Transverse colon (tissue), 4 donors: ENCODE results near the gene OBSCN. TPM values are rescaled to one million over a fixed set of nuclear protein-coding genes. Genes with fewer than 3 reads are reported as not detected.

Experiments used
- DNase-seq: peaks from one replicate; pipeline ENCODE4 v3.0.0-alpha.2; 2019
- H3K27ac ChIP-seq, 4 donors: fragments of 200-600 bp; sonication (generic); 2 replicates each; pipeline ENCODE4 v1.5.1; 2016 to 2018; ENCODE audit warnings: inconsistent platforms in 4 of 4
- H3K27me3 ChIP-seq: fragments of 200-600 bp; sonication (generic); 2 replicates; pipeline ENCODE4 v1.5.1; 2017; ENCODE audit warnings: inconsistent platforms
- H3K36me3 ChIP-seq, 4 donors: fragments of 200-600 bp; sonication (generic); 2 replicates each; pipeline ENCODE4 v1.5.1; 2017 to 2019; ENCODE audit warnings: inconsistent platforms in 4 of 4
- H3K4me1 ChIP-seq, 4 donors: fragments of 200-600 bp; sonication (generic); 2 replicates each; pipeline ENCODE4 v1.5.1; 2017 to 2020; ENCODE audit warnings: inconsistent platforms in 4 of 4
- H3K4me3 ChIP-seq, 4 donors: fragments of 200-600 bp; sonication (generic); 1 replicate in 1 of 4; 2 replicates in 3 of 4; pipeline versions ENCODE4 v1.5.1 to v1.6.1; 2017 to 2019; ENCODE audit warnings: inconsistent platforms in 4 of 4
- H3K9me3 ChIP-seq, 2 donors: fragments of 200-600 bp; sonication (generic); 2 replicates each; pipeline ENCODE4 v1.5.1; 2017 to 2019; ENCODE audit warnings: inconsistent platforms in 2 of 2
- EP300 ChIP-seq: sonication (generic); formaldehyde crosslinking; IDR thresholded peaks from one replicate; pipeline ENCODE4 v1.6.1; 2017; ENCODE audit warnings: antibody characterized with exemption, low read depth
- POLR2A ChIP-seq: fragments of 450-650 bp; IDR thresholded peaks from one replicate; pipeline ENCODE4 v1.6.1; 2016; ENCODE audit warnings: antibody characterized with exemption, mild to moderate bottlenecking, moderate library complexity
- POLR2AphosphoS5 ChIP-seq, 3 donors: sonication (generic); formaldehyde crosslinking; IDR thresholded peaks; one replicate each; pipeline ENCODE4 v1.6.1; 2016; ENCODE audit warnings: antibody characterized with exemption in 3 of 3
- WGBS, 2 donors: methylation state at CpG; one replicate each; pipeline ENCODE4 v1.1.5; 2018; ENCODE audit warnings: low coverage in 1 of 2; 5-methylcytosine and 5-hydroxymethylcytosine counted together
- in situ Hi-C, 4 donors: fragments of 200-750 bp; cut with MboI; loops; one replicate each; pipeline versions ENCODE4 v1.15.0 to v1.15.1; 2017; ENCODE audit warnings: low sequenced_read_pairs in 3 of 4, low pct_ligation_motif_present in 1 of 4, low pct_unique_long_range_greater_than_20kb in 1 of 4
- intact Hi-C: fragments of 100-400 bp; cut with DNase I; formaldehyde crosslinking; loops from one replicate; pipeline ENCODE4 v1.15.1; 2023; ENCODE audit warnings: low total_unique reads
- total RNA-seq, 4 donors: library from RNA; depleted of rRNA; stranded (reverse); fragments of >200 nt; gene quantifications; one replicate each; pipeline ENCODE4 v1.1.0, GENCODE V29; 2016
- TF ChIP-seq, protein P1 (sequence below), 5 experiments: fragments of 200-600 bp in 3 of 5; fragments of 450-650 bp in 2 of 5; sonication (generic) in 3 of 5; IDR thresholded peaks; 1 replicate in 2 of 5; 2 replicates in 3 of 5; pipeline ENCODE4 v1.5.1; 2016 to 2017; ENCODE audit warnings: antibody characterized with exemption in 5 of 5, inconsistent platforms in 3 of 5, mild to moderate bottlenecking in 2 of 5, moderate library complexity in 1 of 5

The OBSCN gene
- total RNA-seq, 4 donors from 2014 or later: 11.9 to 21.7 (median 15.8) TPM

- no peak overlapping the region for H3K4me3 ChIP-seq
- intact Hi-C loops: no loop called here
- in situ Hi-C loops: no loop called here
- H3K27me3 ChIP-seq: no peaks in the 10 kb centered on the region
- TF ChIP-seq POLR2A (no peak), POLR2AphosphoS5 (IDR thresholded peaks at IDR 0.05) (no peak), EP300 (no peak)
- TF ChIP-seq, protein P1, sequence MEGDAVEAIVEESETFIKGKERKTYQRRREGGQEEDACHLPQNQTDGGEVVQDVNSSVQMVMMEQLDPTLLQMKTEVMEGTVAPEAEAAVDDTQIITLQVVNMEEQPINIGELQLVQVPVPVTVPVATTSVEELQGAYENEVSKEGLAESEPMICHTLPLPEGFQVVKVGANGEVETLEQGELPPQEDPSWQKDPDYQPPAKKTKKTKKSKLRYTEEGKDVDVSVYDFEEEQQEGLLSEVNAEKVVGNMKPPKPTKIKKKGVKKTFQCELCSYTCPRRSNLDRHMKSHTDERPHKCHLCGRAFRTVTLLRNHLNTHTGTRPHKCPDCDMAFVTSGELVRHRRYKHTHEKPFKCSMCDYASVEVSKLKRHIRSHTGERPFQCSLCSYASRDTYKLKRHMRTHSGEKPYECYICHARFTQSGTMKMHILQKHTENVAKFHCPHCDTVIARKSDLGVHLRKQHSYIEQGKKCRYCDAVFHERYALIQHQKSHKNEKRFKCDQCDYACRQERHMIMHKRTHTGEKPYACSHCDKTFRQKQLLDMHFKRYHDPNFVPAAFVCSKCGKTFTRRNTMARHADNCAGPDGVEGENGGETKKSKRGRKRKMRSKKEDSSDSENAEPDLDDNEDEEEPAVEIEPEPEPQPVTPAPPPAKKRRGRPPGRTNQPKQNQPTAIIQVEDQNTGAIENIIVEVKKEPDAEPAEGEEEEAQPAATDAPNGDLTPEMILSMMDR (IDR thresholded peaks at IDR 0.05): no peak
- WGBS, 2 donors: 77 to 89% methylated on average over 3 to 16 of the region's 16 CpGs
- no peaks in the 10 kb centered on the region for H3K9me3 ChIP-seq
- no peak for DNase-seq
- no peaks in the 10 kb centered on the region for H3K4me1 ChIP-seq
- H3K36me3 ChIP-seq: no peaks in the 10 kb centered on the region
- H3K27ac ChIP-seq: no peak overlapping the region
These were observed 84.2 kb downstream of the OBSCN start for GRCh38 chr1:228291906-228292608.

DNA sequence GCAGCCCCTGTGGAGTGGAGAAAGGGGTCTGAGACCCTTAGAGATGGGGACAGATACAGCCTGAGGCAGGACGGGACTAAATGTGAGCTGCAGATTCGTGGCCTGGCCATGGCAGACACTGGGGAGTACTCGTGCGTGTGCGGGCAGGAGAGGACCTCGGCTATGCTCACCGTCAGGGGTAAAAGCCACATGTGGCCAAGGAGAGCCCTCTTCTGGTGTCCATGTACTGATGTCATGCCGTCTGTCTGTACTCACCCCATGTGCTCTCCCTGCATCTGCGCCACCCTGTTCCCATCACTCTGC is 84.7 kb downstream of the OBSCN start:
- Histone ChIP-seq H3K4me3 (no peak overlapping the region), H3K27me3 (no peaks in the 10 kb centered on the region), H3K9me3 (no peaks in the 10 kb centered on the region), H3K27ac (no peak overlapping the region), H3K36me3 (no peaks in the 10 kb centered on the region), H3K4me1 (no peaks in the 10 kb centered on the region)
- in situ Hi-C loops: no loop called here
- no peak for DNase-seq
- no peak for TF ChIP-seq EP300
- TF ChIP-seq, protein P1 (IDR thresholded peaks at IDR 0.05): no peak
- TF ChIP-seq POLR2A: no peak
- TF ChIP-seq POLR2AphosphoS5 (IDR thresholded peaks at IDR 0.05): no peak
- WGBS, 2 donors: 80 to 82% methylated on average over 3 to 9 of the region's 9 CpGs
- intact Hi-C loops: no loop called here

DNA sequence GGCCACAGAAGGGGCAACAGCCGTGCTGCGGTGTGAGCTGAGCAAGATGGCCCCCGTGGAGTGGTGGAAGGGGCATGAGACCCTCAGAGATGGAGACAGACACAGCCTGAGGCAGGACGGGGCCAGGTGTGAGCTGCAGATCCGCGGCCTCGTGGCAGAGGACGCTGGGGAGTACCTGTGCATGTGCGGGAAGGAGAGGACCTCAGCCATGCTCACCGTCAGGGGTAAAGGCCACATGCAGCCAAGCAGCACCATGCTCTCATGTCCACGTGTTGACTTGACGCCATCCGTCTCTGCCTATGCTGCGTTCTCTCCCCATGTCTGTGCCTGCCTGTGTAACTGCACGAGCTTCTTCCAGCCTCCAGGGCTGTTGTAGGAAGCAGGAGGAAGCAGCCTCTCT is 85.5 kb downstream of the OBSCN start:
- H3K27ac ChIP-seq: no peak overlapping the region
- no peaks in the 10 kb centered on the region for H3K9me3 ChIP-seq
- no peak overlapping the region for H3K4me3 ChIP-seq
- no peaks in the 10 kb centered on the region for H3K27me3 ChIP-seq
- H3K36me3 ChIP-seq: no peaks in the 10 kb centered on the region
- DNase-seq: no peak
- TF ChIP-seq POLR2A (no peak), POLR2AphosphoS5 (IDR thresholded peaks at IDR 0.05) (no peak)
- 78 to 93% methylated on average over 4 to 15 of the region's 15 CpGs for WGBS, 2 donors
- no peaks in the 10 kb centered on the region for H3K4me1 ChIP-seq
- intact Hi-C loops: no loop called here
- in situ Hi-C loops: no loop called here

- in situ Hi-C loops: no loop called here
- 84 to 100% methylated on average over 1 to 14 of the region's 14 CpGs for WGBS, 2 donors
- no peak overlapping the region for H3K4me3 ChIP-seq
- TF ChIP-seq POLR2AphosphoS5 (IDR thresholded peaks at IDR 0.05) (no peak), EP300 (no peak), POLR2A (no peak)
- TF ChIP-seq, protein P1 (IDR thresholded peaks at IDR 0.05): no peak
- H3K9me3 ChIP-seq: no peaks in the 10 kb centered on the region
- no peak for DNase-seq
- no peaks in the 10 kb centered on the region for H3K4me1 ChIP-seq
- no peaks in the 10 kb centered on the region for H3K27me3 ChIP-seq
- H3K36me3 ChIP-seq: no peaks in the 10 kb centered on the region
- H3K27ac ChIP-seq: no peak overlapping the region
- intact Hi-C loops: no loop called here
These were observed 86.1 kb downstream of the OBSCN start for GRCh38 chr1:228293816-228294500.
